Measurements from ENCODE around the gene PLIN4. TPM values are rescaled to one million over a fixed set of nuclear protein-coding genes. Genes with fewer than 3 reads are reported as not detected.

Gene PLIN4
- total and polyA plus RNA-seq, 10 of the 15 experiments (the other 5 are each of a cell fraction or from before 2014, with no cell fraction given): 0.01 to 0.11 (median 0.05) TPM; not detected in 2

DNA sequence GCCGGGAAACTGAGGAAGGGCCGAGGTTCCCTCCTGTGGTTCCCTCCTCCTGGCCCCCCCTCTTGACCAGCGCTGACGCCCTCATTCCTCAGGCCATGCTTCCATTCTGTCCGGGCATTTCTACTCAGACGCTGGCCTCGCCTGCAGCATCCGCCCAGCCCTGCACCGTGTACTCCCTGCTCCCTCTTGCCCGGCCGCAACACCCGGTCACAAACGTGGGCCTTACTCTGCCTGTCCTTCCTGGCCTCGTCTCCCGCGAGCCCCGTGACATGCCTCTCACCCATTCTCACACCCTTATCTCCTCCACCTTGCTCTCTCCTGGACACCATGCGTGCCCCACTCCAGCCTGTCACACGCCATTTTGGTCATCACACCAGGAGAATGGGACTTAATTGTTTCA, 34.9 kb downstream of the PLIN4 start:
- no peaks in the 10 kb centered on the region for H3K79me2 ChIP-seq (ENCODE audit: control insufficient read depth, insufficient read depth, low read length)

More for the DNA sequence above, 34.9 kb downstream of the PLIN4 start:
- ChIA-PET POLR2A (no interaction called here), RAD21 (ENCODE audit: unreplicated experiment) (no interaction called here), SMC1A (ENCODE audit: uncharacterized antibody, unreplicated experiment) (no interaction called here), CTCF (no interaction called here)
- 96% methylated on average over 19 of the region's 19 CpGs for WGBS (ENCODE audit: insufficient coverage, insufficient replicate concordance, low lambda C conversion rate, missing lambda C conversion rate)
- Histone ChIP-seq H2AFZ (ENCODE audit: control insufficient read depth, low read depth, low read length) (no peak overlapping the region), H3K4me3 (no peak overlapping the region), H3K4me2 (ENCODE audit: control insufficient read depth, insufficient read depth) (no peak overlapping the region), H3K4me1 (ENCODE audit: control insufficient read depth, insufficient read depth, low read length) (no peaks in the 10 kb centered on the region), H3K27me3 (replicated peaks in 1 of 2; ENCODE audit: control insufficient read depth in 2 of 2, insufficient read depth in 2 of 2, low read length in 1 of 2) (no peaks in the 10 kb centered on the region), H3K27ac (ENCODE audit: control insufficient read depth, insufficient read depth) (no peak overlapping the region), H3K36me3 (ENCODE audit: control insufficient read depth in 2 of 2, insufficient read depth in 2 of 2, low read length in 1 of 2) (peaks cover 1 to 2% of the 10 kb centered on the region in 2 experiments; a peak in 2 of 4 replicates), H3K9me3 (replicated peaks; ENCODE audit: control insufficient read depth, insufficient read depth, low read length) (no peaks in the 10 kb centered on the region), H3K9ac (ENCODE audit: control insufficient read depth, insufficient read depth, low read length) (no peak overlapping the region), H4K20me1 (ENCODE audit: control insufficient read depth, insufficient read depth) (no peaks in the 10 kb centered on the region)
- FAIRE-seq (no peak), DNase-seq (ENCODE audit: low read depth, low spot score) (no peak), ATAC-seq (no peak)
- intact Hi-C loops (cut with micrococcal nuclease; ENCODE audit: unreplicated experiment): no loop called here
- no TSS peak for BruUV-seq (replicated peaks)
- in situ Hi-C loops (cut with MboI): no loop called here
- TF ChIP-seq, protein P1, sequence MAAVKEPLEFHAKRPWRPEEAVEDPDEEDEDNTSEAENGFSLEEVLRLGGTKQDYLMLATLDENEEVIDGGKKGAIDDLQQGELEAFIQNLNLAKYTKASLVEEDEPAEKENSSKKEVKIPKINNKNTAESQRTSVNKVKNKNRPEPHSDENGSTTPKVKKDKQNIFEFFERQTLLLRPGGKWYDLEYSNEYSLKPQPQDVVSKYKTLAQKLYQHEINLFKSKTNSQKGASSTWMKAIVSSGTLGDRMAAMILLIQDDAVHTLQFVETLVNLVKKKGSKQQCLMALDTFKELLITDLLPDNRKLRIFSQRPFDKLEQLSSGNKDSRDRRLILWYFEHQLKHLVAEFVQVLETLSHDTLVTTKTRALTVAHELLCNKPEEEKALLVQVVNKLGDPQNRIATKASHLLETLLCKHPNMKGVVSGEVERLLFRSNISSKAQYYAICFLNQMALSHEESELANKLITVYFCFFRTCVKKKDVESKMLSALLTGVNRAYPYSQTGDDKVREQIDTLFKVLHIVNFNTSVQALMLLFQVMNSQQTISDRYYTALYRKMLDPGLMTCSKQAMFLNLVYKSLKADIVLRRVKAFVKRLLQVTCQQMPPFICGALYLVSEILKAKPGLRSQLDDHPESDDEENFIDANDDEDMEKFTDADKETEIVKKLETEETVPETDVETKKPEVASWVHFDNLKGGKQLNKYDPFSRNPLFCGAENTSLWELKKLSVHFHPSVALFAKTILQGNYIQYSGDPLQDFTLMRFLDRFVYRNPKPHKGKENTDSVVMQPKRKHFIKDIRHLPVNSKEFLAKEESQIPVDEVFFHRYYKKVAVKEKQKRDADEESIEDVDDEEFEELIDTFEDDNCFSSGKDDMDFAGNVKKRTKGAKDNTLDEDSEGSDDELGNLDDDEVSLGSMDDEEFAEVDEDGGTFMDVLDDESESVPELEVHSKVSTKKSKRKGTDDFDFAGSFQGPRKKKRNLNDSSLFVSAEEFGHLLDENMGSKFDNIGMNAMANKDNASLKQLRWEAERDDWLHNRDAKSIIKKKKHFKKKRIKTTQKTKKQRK (IDR thresholded peaks at IDR 0.05; ENCODE audit: low read depth, low read length): no peak
- TF ChIP-seq, protein P2, sequence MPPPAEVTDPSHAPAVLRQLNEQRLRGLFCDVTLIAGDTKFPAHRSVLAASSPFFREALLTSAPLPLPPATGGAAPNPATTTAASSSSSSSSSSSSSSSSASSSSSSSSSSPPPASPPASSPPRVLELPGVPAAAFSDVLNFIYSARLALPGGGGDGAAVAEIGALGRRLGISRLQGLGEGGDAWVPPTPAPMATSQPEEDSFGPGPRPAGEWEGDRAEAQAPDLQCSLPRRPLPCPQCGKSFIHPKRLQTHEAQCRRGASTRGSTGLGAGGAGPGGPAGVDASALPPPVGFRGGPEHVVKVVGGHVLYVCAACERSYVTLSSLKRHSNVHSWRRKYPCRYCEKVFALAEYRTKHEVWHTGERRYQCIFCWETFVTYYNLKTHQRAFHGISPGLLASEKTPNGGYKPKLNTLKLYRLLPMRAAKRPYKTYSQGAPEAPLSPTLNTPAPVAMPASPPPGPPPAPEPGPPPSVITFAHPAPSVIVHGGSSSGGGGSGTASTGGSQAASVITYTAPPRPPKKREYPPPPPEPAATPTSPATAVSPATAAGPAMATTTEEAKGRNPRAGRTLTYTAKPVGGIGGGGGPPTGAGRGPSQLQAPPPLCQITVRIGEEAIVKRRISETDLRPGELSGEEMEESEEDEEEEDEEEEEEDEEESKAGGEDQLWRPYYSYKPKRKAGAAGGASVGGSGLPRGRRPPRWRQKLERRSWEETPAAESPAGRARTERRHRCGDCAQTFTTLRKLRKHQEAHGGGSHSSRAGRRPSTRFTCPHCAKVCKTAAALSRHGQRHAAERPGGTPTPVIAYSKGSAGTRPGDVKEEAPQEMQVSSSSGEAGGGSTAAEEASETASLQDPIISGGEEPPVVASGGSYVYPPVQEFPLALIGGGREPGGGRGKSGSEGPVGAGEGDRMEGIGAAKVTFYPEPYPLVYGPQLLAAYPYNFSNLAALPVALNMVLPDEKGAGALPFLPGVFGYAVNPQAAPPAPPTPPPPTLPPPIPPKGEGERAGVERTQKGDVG (CRISPR knock-in tag; IDR thresholded peaks at IDR 0.05): no peak
- TF ChIP-seq FOS (IDR thresholded peaks at IDR 0.05; ENCODE audit: borderline replicate concordance, extremely low read depth, insufficient read length) (no peak), MYC (IDR thresholded peaks at IDR 0.05; ENCODE audit: insufficient read depth, insufficient read length, insufficient replicate concordance, low read length, severe bottlenecking) (no peak), ZNF217 (IDR thresholded peaks at IDR 0.05) (no peak), YBX1 (IDR thresholded peaks at IDR 0.05) (no peak), MTA2 (IDR thresholded peaks at IDR 0.05; ENCODE audit: low read depth) (no peak), SP1 (IDR thresholded peaks at IDR 0.05; ENCODE audit: low read depth, low read length) (no peak), MEF2A (IDR thresholded peaks at IDR 0.05; ENCODE audit: insufficient read depth, low read depth, low read length) (no peak), SREBF2 (IDR thresholded peaks at IDR 0.05; ENCODE audit: low read length) (no peak), CHD4 (IDR thresholded peaks at IDR 0.05) (no peak), EED (IDR thresholded peaks at IDR 0.05; ENCODE audit: low read depth) (no peak), PAX5 (IDR thresholded peaks at IDR 0.05; ENCODE audit: borderline replicate concordance, low read depth, low read length) (no peak), GATAD2B (conservative IDR thresholded peaks at IDR 0.05; ENCODE audit: low read depth) (no peak), PML (IDR thresholded peaks at IDR 0.05; ENCODE audit: low read length) (no peak), TCF7 (IDR thresholded peaks at IDR 0.05; ENCODE audit: borderline replicate concordance) (no peak), POLR2AphosphoS2 (IDR thresholded peaks at IDR 0.05; ENCODE audit: low read depth, low read length) (no peak), CBX5 (IDR thresholded peaks at IDR 0.05; ENCODE audit: low read depth) (no peak), YY1 (IDR thresholded peaks at IDR 0.05; ENCODE audit: low read depth, low read length) (no peak)
- TF ChIP-seq, protein P3, sequence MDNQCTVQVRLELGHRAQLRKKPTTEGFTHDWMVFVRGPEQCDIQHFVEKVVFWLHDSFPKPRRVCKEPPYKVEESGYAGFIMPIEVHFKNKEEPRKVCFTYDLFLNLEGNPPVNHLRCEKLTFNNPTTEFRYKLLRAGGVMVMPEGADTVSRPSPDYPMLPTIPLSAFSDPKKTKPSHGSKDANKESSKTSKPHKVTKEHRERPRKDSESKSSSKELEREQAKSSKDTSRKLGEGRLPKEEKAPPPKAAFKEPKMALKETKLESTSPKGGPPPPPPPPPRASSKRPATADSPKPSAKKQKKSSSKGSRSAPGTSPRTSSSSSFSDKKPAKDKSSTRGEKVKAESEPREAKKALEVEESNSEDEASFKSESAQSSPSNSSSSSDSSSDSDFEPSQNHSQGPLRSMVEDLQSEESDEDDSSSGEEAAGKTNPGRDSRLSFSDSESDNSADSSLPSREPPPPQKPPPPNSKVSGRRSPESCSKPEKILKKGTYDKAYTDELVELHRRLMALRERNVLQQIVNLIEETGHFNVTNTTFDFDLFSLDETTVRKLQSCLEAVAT (IDR thresholded peaks at IDR 0.05): no peak
